Subcutaneous abdominal adipose tissue (tissue), 5 donors: ENCODE data around the gene PGAP2.

Source experiments
- H3K27ac ChIP-seq: one replicate; pipeline ENCODE4 v1.7.0; 2013; ENCODE audit warnings: low read depth, mild to moderate bottlenecking, inconsistent platforms, low read length, moderate library complexity
- H3K27me3 ChIP-seq, 5 donors: one replicate each; pipeline ENCODE4 v1.7.0; 2013; ENCODE audit warnings: low read length in 5 of 5, inconsistent platforms in 1 of 5; ENCODE audit not compliant: control insufficient read depth in 5 of 5, insufficient read depth in 4 of 5
- H3K36me3 ChIP-seq, 5 donors: one replicate each; pipeline ENCODE4 v1.7.0; 2013; ENCODE audit warnings: low read length in 5 of 5; ENCODE audit not compliant: control insufficient read depth in 5 of 5, insufficient read depth in 5 of 5
- H3K4me1 ChIP-seq, 5 donors: one replicate each; pipeline ENCODE4 v1.7.0; 2013; ENCODE audit warnings: low read length in 5 of 5, mild to moderate bottlenecking in 3 of 5, moderate library complexity in 1 of 5; ENCODE audit not compliant: control insufficient read depth in 5 of 5, insufficient read depth in 5 of 5
- H3K4me3 ChIP-seq, 5 donors: one replicate each; pipeline ENCODE4 v1.7.0; 2013; ENCODE audit warnings: low read length in 5 of 5, low read depth in 1 of 5
- H3K9ac ChIP-seq, 5 donors: one replicate each; pipeline ENCODE4 v1.7.0; 2013; ENCODE audit warnings: low read length in 5 of 5, mild to moderate bottlenecking in 4 of 5, moderate library complexity in 3 of 5
- H3K9me3 ChIP-seq, 5 donors: one replicate each; pipeline ENCODE4 v1.7.0; 2013; ENCODE audit warnings: low read length in 5 of 5; ENCODE audit not compliant: control insufficient read depth in 5 of 5
- donor health status: healthy.
- donor health status: healthy.
- donor health status: healthy.
- donor health status: healthy.
- donor health status: healthy.

The PGAP2 gene

GRCh38 chr11:3837793-3838192 is 29.4 kb downstream of the PGAP2 start:
- Histone ChIP-seq H3K9me3 (no peaks in the 10 kb centered on the region), H3K27ac (peak overlapping the region; percentile 90), H3K4me1 (peaks cover 18 to 82% (median 72%) of the 10 kb centered on the region in 5 donors), H3K4me3 (peak overlapping the region in 4 of 5 donors; percentile 1 to 78 (median 22)), H3K9ac (peak overlapping the region in 2 of 5 donors; percentile 2 to 58), H3K36me3 (peaks cover 0 to 4% (median 0%) of the 10 kb centered on the region in 5 donors), H3K27me3 (no peaks in the 10 kb centered on the region)

DNA sequence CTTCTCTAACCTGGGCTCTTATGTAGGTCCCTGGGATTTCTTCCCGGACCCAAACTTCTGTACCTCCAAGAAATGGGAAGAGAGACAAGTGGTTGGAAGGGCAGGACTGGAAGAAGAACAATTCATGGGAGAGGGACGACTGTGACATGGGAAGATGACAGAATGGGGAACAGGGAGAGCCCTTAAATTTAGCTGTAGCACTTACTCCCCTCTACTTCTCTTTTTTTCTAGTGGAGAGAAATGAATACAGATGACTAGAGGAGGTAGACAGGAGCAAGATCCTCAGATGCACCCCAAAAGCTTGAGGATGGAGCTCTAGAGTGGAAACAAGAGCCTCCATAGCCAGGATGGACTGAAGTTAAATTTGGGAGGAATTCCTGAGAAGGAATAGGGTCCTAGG is 30.1 kb downstream of the PGAP2 start:
- Histone ChIP-seq H3K9ac (peak overlapping the region in 2 of 5 donors; percentile 1 to 8), H3K27ac (peak overlapping the region; percentile 90), H3K4me1 (peaks cover 18 to 75% (median 65%) of the 10 kb centered on the region in 5 donors), H3K36me3 (peaks cover 0 to 4% (median 0%) of the 10 kb centered on the region in 5 donors), H3K27me3 (no peaks in the 10 kb centered on the region), H3K9me3 (no peaks in the 10 kb centered on the region), H3K4me3 (peak overlapping the region; percentile 77 to 87 (median 84))

- peak overlapping the region; percentile 77 to 87 (median 84) for H3K4me3 ChIP-seq
- H3K36me3 ChIP-seq: no peaks in the 10 kb centered on the region
- no peaks in the 10 kb centered on the region for H3K27me3 ChIP-seq
- no peaks in the 10 kb centered on the region for H3K9me3 ChIP-seq
- H3K4me1 ChIP-seq: peaks cover 12 to 58% (median 50%) of the 10 kb centered on the region in 5 donors
- H3K9ac ChIP-seq: peak overlapping the region; percentile 12 to 93 (median 92)
- peak overlapping the region; percentile 90 for H3K27ac ChIP-seq
Observed at GRCh38 chr11:3840004-3840869, 31.9 kb downstream of the PGAP2 start.

- Histone ChIP-seq H3K9me3 (no peaks in the 10 kb centered on the region), H3K4me1 (peaks cover 9 to 51% (median 43%) of the 10 kb centered on the region in 5 donors), H3K4me3 (peak within 1 kb of the TSS; percentile 77 to 87 (median 84)), H3K9ac (peak within 1 kb of the TSS; percentile 12 to 93 (median 92)), H3K27me3 (no peaks in the 10 kb centered on the region), H3K27ac (peak within 1 kb of the TSS; percentile 90), H3K36me3 (no peaks in the 10 kb centered on the region)
Observed at GRCh38 chr11:3840870-3841425, 32.6 kb downstream of the PGAP2 start, which contains the start of gene RHOG. TSS of gene RHOG (minus strand) at chr11:3840959. CDS start at chr11:3828138, 12,821 bp downstream.

GRCh38 chr11:3841426-3842350 is 33.3 kb downstream of the PGAP2 start:
- peak overlapping the region in 4 of 5 donors; percentile 55 to 78 (median 69) for H3K4me3 ChIP-seq
- peaks cover 6 to 44% (median 37%) of the 10 kb centered on the region in 5 donors for H3K4me1 ChIP-seq
- H3K9me3 ChIP-seq: no peaks in the 10 kb centered on the region
- no peaks in the 10 kb centered on the region for H3K36me3 ChIP-seq
- H3K27ac ChIP-seq: peak overlapping the region; percentile 90
- H3K9ac ChIP-seq: peak overlapping the region; percentile 10 to 75 (median 58)
- H3K27me3 ChIP-seq: no peaks in the 10 kb centered on the region

GRCh38 chr11:3843326-3843725 is 35.0 kb downstream of the PGAP2 start:
- no peaks in the 10 kb centered on the region for H3K9me3 ChIP-seq
- no peak overlapping the region for H3K27ac ChIP-seq
- H3K4me3 ChIP-seq: no peak overlapping the region
- no peak overlapping the region for H3K9ac ChIP-seq
- H3K27me3 ChIP-seq: no peaks in the 10 kb centered on the region
- H3K4me1 ChIP-seq: peaks cover under 1 to 27% (median 21%) of the 10 kb centered on the region in 5 donors
- H3K36me3 ChIP-seq: no peaks in the 10 kb centered on the region

DNA sequence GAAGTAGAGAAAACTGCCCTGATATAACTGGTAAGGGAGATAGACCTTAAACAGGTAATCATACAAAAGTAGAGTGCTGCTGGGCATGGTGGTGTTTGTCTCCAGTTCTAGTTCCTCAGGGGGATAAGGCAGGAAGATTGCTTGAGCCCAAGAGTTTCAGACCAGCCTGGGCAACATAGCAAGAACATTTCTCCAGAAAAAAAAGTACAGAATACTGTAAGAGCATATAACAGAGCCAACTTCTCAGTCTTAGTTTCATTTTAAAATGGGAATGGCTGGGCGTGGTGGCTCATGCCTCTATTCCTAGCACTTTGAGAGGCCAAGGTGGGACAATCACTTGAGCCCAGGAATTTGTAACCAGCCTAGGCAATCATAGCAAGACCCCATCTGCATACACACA is 36.9 kb downstream of the PGAP2 start:
- Histone ChIP-seq H3K4me1 (peaks cover 0 to 11% (median 2%) of the 10 kb centered on the region in 5 donors), H3K9me3 (no peaks in the 10 kb centered on the region), H3K4me3 (no peak overlapping the region), H3K27me3 (no peaks in the 10 kb centered on the region), H3K9ac (no peak overlapping the region), H3K36me3 (no peaks in the 10 kb centered on the region), H3K27ac (no peak overlapping the region)

DNA sequence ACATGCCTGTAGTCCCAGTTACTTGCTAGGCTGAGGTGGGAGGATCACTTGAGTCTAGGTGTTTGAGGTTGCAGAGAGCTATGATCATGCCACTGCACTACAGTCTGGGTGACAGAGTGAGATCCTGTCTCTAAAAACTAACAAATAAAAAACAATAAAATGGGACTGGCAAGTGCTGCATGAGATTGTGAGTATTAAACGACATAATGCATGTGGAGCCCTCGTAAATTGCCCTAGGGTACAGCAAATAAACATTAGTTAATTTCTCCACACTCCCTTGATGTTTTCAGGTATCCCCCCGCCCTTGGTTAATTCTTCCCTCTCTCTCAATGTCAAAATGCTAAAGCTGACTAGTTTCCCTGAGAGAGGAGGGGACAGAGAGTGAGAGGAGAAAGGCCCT is 37.3 kb downstream of the PGAP2 start:
- Histone ChIP-seq H3K4me1 (peaks cover 0 to 10% (median 0%) of the 10 kb centered on the region in 5 donors), H3K9ac (no peak overlapping the region)

GRCh38 chr11:3849297-3849874 is 41.0 kb downstream of the PGAP2 start:
- no peaks in the 10 kb centered on the region for H3K36me3 ChIP-seq
- H3K9me3 ChIP-seq: no peaks in the 10 kb centered on the region
- H3K27ac ChIP-seq: no peak overlapping the region
- no peak overlapping the region for H3K9ac ChIP-seq
- peaks cover 2 to 10% (median 7%) of the 10 kb centered on the region in 5 donors for H3K4me1 ChIP-seq
- no peak overlapping the region for H3K4me3 ChIP-seq
- H3K27me3 ChIP-seq: no peaks in the 10 kb centered on the region

More for the DNA sequence above, 37.3 kb downstream of the PGAP2 start:
- Histone ChIP-seq H3K9me3 (no peaks in the 10 kb centered on the region), H3K27me3 (no peaks in the 10 kb centered on the region), H3K36me3 (no peaks in the 10 kb centered on the region), H3K4me3 (no peak overlapping the region), H3K27ac (no peak overlapping the region)
